Astrocyte (in vitro differentiated cells and primary cell): Measurements from ENCODE around the gene TMED10. TPM values are rescaled to one million over a fixed set of nuclear protein-coding genes. Genes with fewer than 3 reads are reported as not detected.

ENCODE experiments used
- DNase-seq: peaks from one replicate; pipeline ENCODE4 v3.0.0-alpha.2; 2010; ENCODE audit warnings: low read depth
- FAIRE-seq: peaks from 2 replicates; lab custom pipeline; 2011; peaks lifted over from hg19 to GRCh38; lab: Jason Lieb, UNC
- H2AFZ ChIP-seq: 2 replicates; pipeline ENCODE4 v1.6.0; 2012; ENCODE audit warnings: low read depth, low read length, inconsistent platforms
- H3K27ac ChIP-seq: 2 replicates; pipeline ENCODE4 v1.5.1; 2011; ENCODE audit warnings: low read depth, low read length, inconsistent platforms
- H3K27me3 ChIP-seq: 2 replicates; pipeline ENCODE4 v1.6.0; 2011; ENCODE audit warnings: low read length, inconsistent platforms; ENCODE audit not compliant: insufficient read depth
- H3K36me3 ChIP-seq: 2 replicates; pipeline ENCODE4 v1.5.1; 2011; ENCODE audit warnings: low read length, inconsistent platforms; ENCODE audit not compliant: insufficient read depth
- H3K4me1 ChIP-seq: 2 replicates; pipeline ENCODE4 v1.5.1; 2011; ENCODE audit warnings: low read length, inconsistent platforms; ENCODE audit not compliant: insufficient read depth
- H3K4me2 ChIP-seq: 2 replicates; pipeline ENCODE4 v1.6.0; 2012; ENCODE audit warnings: low read length, inconsistent platforms
- H3K4me3 ChIP-seq: 2 replicates; pipeline ENCODE4 v1.5.1; 2011; ENCODE audit warnings: low read depth, mild to moderate bottlenecking, low read length, inconsistent platforms; ENCODE audit not compliant: insufficient read depth
- H3K79me2 ChIP-seq: 2 replicates; pipeline ENCODE4 v1.6.0; 2012; ENCODE audit warnings: mild to moderate bottlenecking, low read length, inconsistent platforms; ENCODE audit not compliant: insufficient read depth
- H3K9ac ChIP-seq: 2 replicates; pipeline ENCODE4 v1.6.0; 2012; ENCODE audit warnings: mild to moderate bottlenecking, low read length, inconsistent platforms
- H3K9me3 ChIP-seq: 2 replicates; pipeline ENCODE4 v1.5.1; 2012; ENCODE audit warnings: low read depth, mild to moderate bottlenecking, low read length, inconsistent platforms; ENCODE audit not compliant: insufficient read depth
- H4K20me1 ChIP-seq: 2 replicates; pipeline ENCODE4 v1.6.0; 2012; ENCODE audit warnings: low read length, inconsistent platforms; ENCODE audit not compliant: insufficient read depth
- H3K27ac Mint-ChIP-seq: one replicate; pipeline ENCODE4 v1.8.0; 2021; ENCODE audit warnings: mild to moderate bottlenecking, mixed read lengths; ENCODE audit not compliant: unreplicated experiment
- H3K27me3 Mint-ChIP-seq: one replicate; pipeline ENCODE4 v1.8.0; 2021; ENCODE audit warnings: low read depth, mixed read lengths; ENCODE audit not compliant: unreplicated experiment
- H3K36me3 Mint-ChIP-seq: one replicate; pipeline ENCODE4 v1.8.0; 2021; ENCODE audit warnings: low read depth, mixed read lengths; ENCODE audit not compliant: unreplicated experiment
- H3K4me1 Mint-ChIP-seq: one replicate; pipeline ENCODE4 v1.8.0; 2021; ENCODE audit warnings: low read depth, mixed read lengths; ENCODE audit not compliant: unreplicated experiment
- H3K4me3 Mint-ChIP-seq: one replicate; pipeline ENCODE4 v1.8.0; 2021; ENCODE audit warnings: mild to moderate bottlenecking, moderate library complexity, mixed read lengths; ENCODE audit not compliant: unreplicated experiment
- H3K9me3 Mint-ChIP-seq: one replicate; pipeline ENCODE4 v1.8.0; 2021; ENCODE audit warnings: mild to moderate bottlenecking, mixed read lengths; ENCODE audit not compliant: unreplicated experiment
- CTCF ChIP-seq: IDR thresholded peaks from 2 replicates; pipeline ENCODE4 v1.5.1; 2011; ENCODE audit warnings: low read depth, mild to moderate bottlenecking, inconsistent platforms, low read length, moderate library complexity; ENCODE audit not compliant: insufficient read depth
- EZH2 ChIP-seq: IDR thresholded peaks from 2 replicates; pipeline ENCODE4 v1.6.1; 2012; ENCODE audit warnings: mild to moderate bottlenecking, low read length, inconsistent platforms; ENCODE audit not compliant: insufficient read depth
- total RNA-seq: library from RNA; stranded (reverse); gene quantifications from 2 replicates; pipeline ENCODE4 v1.2.1, GENCODE V29; 2021

TMED10 gene
- total RNA-seq, 1 donor from 2014 or later: 331 TPM

- Histone ChIP-seq H3K4me3 (no peak overlapping the region), H4K20me1 (no peaks in the 10 kb centered on the region), H3K9ac (peak overlapping the region; percentile 7), H3K79me2 (no peaks in the 10 kb centered on the region), H3K4me2 (peak overlapping the region; percentile 13), H3K9me3 (no peaks in the 10 kb centered on the region), H3K4me1 (peaks cover 18% of the 10 kb centered on the region), H3K27me3 (no peaks in the 10 kb centered on the region), H3K27ac (no peak overlapping the region), H2AFZ (peak overlapping the region; percentile 22), H3K36me3 (no peaks in the 10 kb centered on the region)
- no peaks in the 10 kb centered on the region for H3K27me3 Mint-ChIP-seq
- FAIRE-seq (no peak), DNase-seq (no peak)
- no peaks in the 10 kb centered on the region for H3K36me3 Mint-ChIP-seq
- H3K4me1 Mint-ChIP-seq: peaks cover 20% of the 10 kb centered on the region
- TF ChIP-seq EZH2: no peak
- TF ChIP-seq CTCF: no peak
- no peak overlapping the region for H3K4me3 Mint-ChIP-seq
- H3K9me3 Mint-ChIP-seq: no peaks in the 10 kb centered on the region
- peak overlapping the region; percentile 66 for H3K27ac Mint-ChIP-seq
Observed at GRCh38 chr14:75223664-75224154, 47.3 kb upstream of the TMED10 start.

- Histone ChIP-seq H3K9ac (peak overlapping the region; percentile 56), H3K4me2 (peak overlapping the region; percentile 71)
Observed at GRCh38 chr14:75222208-75222701, 45.8 kb upstream of the TMED10 start.

More at GRCh38 chr14:75222208-75222701, 45.8 kb upstream of the TMED10 start:
- H3K36me3 Mint-ChIP-seq: no peaks in the 10 kb centered on the region
- FAIRE-seq (peak; percentile 82), DNase-seq (peak; percentile 91)
- no peaks in the 10 kb centered on the region for H3K27me3 ChIP-seq
- H3K27ac ChIP-seq: peak overlapping the region; percentile 77
- no peaks in the 10 kb centered on the region for H3K36me3 ChIP-seq
- H3K27me3 Mint-ChIP-seq: no peaks in the 10 kb centered on the region
- H3K4me1 Mint-ChIP-seq: peaks cover 25% of the 10 kb centered on the region
- H3K4me1 ChIP-seq: peaks cover 18% of the 10 kb centered on the region
- no peaks in the 10 kb centered on the region for H3K9me3 ChIP-seq
- TF ChIP-seq EZH2 (no peak), CTCF (no peak)
- H4K20me1 ChIP-seq: no peaks in the 10 kb centered on the region
- H3K9me3 Mint-ChIP-seq: no peaks in the 10 kb centered on the region
- H3K4me3 Mint-ChIP-seq: no peak overlapping the region
- peak overlapping the region; percentile 94 for H3K27ac Mint-ChIP-seq
- H3K79me2 ChIP-seq: no peaks in the 10 kb centered on the region
- no peak overlapping the region for H3K4me3 ChIP-seq
- peak overlapping the region; percentile 64 for H2AFZ ChIP-seq
